BJ (cell line): ENCODE measurements around the gene MMP14. TPM values are rescaled to one million over a fixed set of nuclear protein-coding genes. Genes with fewer than 3 reads are reported as not detected.

Source experiments
- CTCF ChIA-PET: fragments of 350-600 bp; formaldehyde crosslinking; extraction: SDS; loops from one replicate; lab custom pipeline; 2021; ENCODE audit warnings: antibody characterized with exemption, inconsistent platforms; lab: Yijun Ruan, JAX
- POLR2A ChIA-PET: fragments of 300-600 bp; sonication (Branson Sonifier 250); formaldehyde crosslinking; extraction: SDS; loops from one replicate; lab custom pipeline; 2021; ENCODE audit warnings: antibody characterized with exemption; lab: Charles Lee
- DNase-seq: peaks from one replicate; pipeline ENCODE4 v3.0.0-alpha.2; 2011; ENCODE audit warnings: low read depth
- H3K27me3 ChIP-seq: 2 replicates; pipeline ENCODE4 v1.6.0; 2011; ENCODE audit warnings: low read length; ENCODE audit not compliant: control insufficient read depth, insufficient read depth
- H3K36me3 ChIP-seq: 2 replicates; pipeline ENCODE4 v1.5.1; 2011; ENCODE audit warnings: low read length; ENCODE audit not compliant: control insufficient read depth, insufficient read depth
- H3K4me3 ChIP-seq: 2 replicates; pipeline ENCODE4 v1.5.1; 2011; ENCODE audit warnings: low read depth, mild to moderate bottlenecking, control low read depth, low read length
- polyA plus RNA-seq: library from polyadenylated mRNA; depleted of rRNA; stranded (reverse); fragments of >200 nt; gene quantifications from 2 replicates; pipeline ENCODE4 v1.2.3, GENCODE V29; 2011
- TF ChIP-seq, protein P1 (sequence below): IDR thresholded peaks from 2 replicates; pipeline ENCODE4 v1.5.1; 2011; ENCODE audit warnings: low read depth, mild to moderate bottlenecking, control low read depth, inconsistent platforms, low read length, moderate library complexity; ENCODE audit not compliant: insufficient read depth

The MMP14 gene
- polyA plus RNA-seq, 1 experiment, result 592 TPM

DNA sequence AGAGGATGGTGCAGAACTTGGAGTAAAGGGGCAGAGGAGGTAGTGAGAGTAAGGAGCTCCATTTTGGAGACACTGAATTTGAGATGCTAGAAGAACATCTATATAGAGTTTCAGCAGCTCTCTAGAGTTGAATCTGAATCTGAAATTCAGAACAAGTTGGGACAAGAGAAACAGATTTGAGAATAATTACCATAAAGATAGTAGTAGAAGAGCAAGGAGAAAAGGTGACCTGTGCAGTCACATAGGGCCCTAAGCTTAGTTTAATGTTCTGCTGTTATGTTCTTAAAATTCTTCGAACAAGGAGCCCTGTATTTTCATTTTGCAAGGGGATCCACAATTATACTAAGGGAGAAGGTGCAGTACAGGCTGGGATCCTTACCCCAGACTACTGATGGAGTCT lies 54.0 kb downstream of the MMP14 start:
- DNase-seq, result no peak
- CTCF ChIA-PET, result interaction anchor here (0.8 to 4.0 kb wide), 5 partner anchors 9 to 37 kb away, joined by 3 to 15 read pairs (median 4); partner anchors contain the start of gene LRP10

DNA sequence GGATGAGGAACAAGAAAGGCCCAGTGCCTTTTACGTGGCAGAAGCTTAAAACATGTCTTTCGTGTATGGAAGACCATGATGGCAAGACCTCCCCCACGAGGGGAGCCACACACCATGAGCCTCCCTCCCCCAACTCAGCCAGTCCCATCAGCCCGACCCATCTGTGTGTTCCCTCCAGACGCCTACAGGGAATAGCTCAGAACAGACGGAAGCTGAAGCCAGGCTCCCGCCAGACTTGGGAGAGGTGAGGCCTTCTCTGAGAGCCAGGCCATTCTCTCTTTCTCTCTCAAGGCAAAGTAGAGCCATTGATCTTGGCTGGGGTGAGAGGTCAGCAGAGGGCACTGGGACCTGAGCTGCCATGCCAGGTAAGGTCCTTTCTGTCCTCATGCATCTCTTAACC lies 56.1 kb downstream of the MMP14 start:
- POLR2A ChIA-PET, result no interaction called here
- CTCF ChIA-PET, result interaction anchor here (0.8 to 2.1 kb wide), 6 partner anchors 10 to 322 kb away, joined by 3 to 6 read pairs (median 3); partner anchors contain the start of gene REM2
- Histone ChIP-seq H3K36me3 (no peaks in the 10 kb centered on the region), H3K4me3 (no peak overlapping the region), H3K27me3 (no peaks in the 10 kb centered on the region)
- DNase-seq, result no peak
- TF ChIP-seq, protein P1, sequence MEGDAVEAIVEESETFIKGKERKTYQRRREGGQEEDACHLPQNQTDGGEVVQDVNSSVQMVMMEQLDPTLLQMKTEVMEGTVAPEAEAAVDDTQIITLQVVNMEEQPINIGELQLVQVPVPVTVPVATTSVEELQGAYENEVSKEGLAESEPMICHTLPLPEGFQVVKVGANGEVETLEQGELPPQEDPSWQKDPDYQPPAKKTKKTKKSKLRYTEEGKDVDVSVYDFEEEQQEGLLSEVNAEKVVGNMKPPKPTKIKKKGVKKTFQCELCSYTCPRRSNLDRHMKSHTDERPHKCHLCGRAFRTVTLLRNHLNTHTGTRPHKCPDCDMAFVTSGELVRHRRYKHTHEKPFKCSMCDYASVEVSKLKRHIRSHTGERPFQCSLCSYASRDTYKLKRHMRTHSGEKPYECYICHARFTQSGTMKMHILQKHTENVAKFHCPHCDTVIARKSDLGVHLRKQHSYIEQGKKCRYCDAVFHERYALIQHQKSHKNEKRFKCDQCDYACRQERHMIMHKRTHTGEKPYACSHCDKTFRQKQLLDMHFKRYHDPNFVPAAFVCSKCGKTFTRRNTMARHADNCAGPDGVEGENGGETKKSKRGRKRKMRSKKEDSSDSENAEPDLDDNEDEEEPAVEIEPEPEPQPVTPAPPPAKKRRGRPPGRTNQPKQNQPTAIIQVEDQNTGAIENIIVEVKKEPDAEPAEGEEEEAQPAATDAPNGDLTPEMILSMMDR, result no peak

More for the DNA sequence above, 54.0 kb downstream of the MMP14 start:
- POLR2A ChIA-PET, result no interaction called here
- H3K27me3 ChIP-seq, result no peaks in the 10 kb centered on the region
- H3K36me3 ChIP-seq, result no peaks in the 10 kb centered on the region
- TF ChIP-seq, protein P1, result no peak
- no peak overlapping the region for H3K4me3 ChIP-seq

DNA sequence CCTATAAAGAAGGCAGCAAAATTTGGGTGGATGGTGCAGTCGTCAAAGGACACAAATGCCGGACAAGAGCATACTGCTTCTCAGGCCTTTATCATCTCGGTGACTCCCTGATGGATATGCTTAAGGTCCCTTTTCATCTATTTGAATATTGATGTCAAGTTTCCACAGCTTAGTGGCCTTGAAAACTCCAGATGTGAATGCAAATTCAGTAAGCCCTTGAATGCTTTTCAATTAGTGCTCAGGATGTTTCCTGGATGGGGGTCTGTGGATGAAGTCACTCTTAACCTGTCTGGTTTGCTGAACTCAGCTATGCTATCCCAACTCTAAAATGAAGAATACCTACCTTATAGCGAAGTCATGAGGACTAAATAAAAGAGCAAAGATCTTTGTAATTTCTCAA lies 57.3 kb downstream of the MMP14 start:
- no peak for DNase-seq
- Histone ChIP-seq H3K27me3 (no peaks in the 10 kb centered on the region), H3K4me3 (no peak overlapping the region), H3K36me3 (no peaks in the 10 kb centered on the region)
- ChIA-PET POLR2A (interaction anchor here (0.6 kb wide), 1 partner anchor 91 kb away, joined by 6 read pairs; no protein-coding TSS in a partner anchor), CTCF (interaction anchor here (1.0 to 10.4 kb wide), 5 partner anchors 11 to 219 kb away, joined by 3 to 95 read pairs (median 6); partner anchors contain the start of genes LRP10 and REM2)
- TF ChIP-seq, protein P1, result no peak

DNA sequence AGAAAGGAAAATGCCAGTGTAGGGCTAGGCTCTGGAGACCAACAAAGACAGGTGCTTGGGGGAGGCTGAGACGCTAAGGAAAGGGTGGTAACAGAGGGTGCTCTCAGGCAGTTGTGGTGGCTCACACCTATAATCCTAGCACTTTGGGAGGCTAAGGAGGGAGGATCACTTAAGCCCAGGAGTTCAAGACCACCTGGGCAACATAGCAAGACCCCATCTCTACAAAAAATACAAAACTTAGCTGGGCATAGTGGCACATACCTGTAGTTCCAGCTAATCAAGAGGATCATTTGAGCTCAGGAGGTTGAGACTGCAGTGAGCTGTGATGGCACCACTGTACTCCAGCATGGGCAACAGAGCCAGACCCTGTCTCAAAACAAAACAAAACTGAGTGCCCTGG lies 59.0 kb downstream of the MMP14 start:
- Histone ChIP-seq H3K36me3 (no peaks in the 10 kb centered on the region), H3K27me3 (no peaks in the 10 kb centered on the region), H3K4me3 (no peak overlapping the region)
- TF ChIP-seq, protein P1, result no peak
- ChIA-PET POLR2A (no interaction called here), CTCF (interaction anchor here (1.1 to 10.4 kb wide), 5 partner anchors 8 to 338 kb away, joined by 3 to 95 read pairs (median 6); partner anchors contain the start of gene LRP10)
- DNase-seq, result no peak

DNA sequence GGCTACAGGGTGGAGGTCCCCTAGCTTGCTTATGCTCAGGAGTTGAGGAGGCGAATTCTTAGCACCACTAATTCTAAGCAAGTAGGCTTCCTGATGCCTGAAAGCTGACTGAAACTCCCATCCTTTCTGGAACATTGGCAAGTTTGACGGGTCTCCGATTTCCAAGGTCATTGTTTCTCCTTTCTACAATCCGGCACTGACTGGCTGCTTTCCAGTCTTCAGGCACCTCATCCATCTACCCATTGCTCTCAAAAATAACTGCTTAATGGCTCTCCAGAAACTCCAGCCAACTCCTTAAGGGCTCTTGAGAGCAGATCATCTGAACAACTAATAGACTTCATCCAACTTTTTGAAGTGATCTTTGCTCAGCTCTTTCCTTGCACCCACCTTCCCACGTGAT lies 60.0 kb downstream of the MMP14 start:
- ChIA-PET CTCF (interaction anchor here (1.1 to 10.4 kb wide), 10 partner anchors 9 to 339 kb away, joined by 3 to 95 read pairs (median 4); partner anchors contain the start of gene LRP10), POLR2A (no interaction called here)
- no peaks in the 10 kb centered on the region for H3K27me3 ChIP-seq
- 0 out of 2 replicates have a peak, but pooled peaks cover 2% of the 10 kb centered on the region for H3K36me3 ChIP-seq
- H3K4me3 ChIP-seq, result no peak overlapping the region
- TF ChIP-seq, protein P1, result no peak
- DNase-seq, result no peak
